ENCODE data around the gene TRAF1. TPM values are rescaled to one million over a fixed set of nuclear protein-coding genes. Genes with fewer than 3 reads are reported as not detected.

Gene TRAF1
- total RNA-seq, 4 donors from 2014 or later, result 2.2 to 7.2 (median 4.3) TPM

DNA sequence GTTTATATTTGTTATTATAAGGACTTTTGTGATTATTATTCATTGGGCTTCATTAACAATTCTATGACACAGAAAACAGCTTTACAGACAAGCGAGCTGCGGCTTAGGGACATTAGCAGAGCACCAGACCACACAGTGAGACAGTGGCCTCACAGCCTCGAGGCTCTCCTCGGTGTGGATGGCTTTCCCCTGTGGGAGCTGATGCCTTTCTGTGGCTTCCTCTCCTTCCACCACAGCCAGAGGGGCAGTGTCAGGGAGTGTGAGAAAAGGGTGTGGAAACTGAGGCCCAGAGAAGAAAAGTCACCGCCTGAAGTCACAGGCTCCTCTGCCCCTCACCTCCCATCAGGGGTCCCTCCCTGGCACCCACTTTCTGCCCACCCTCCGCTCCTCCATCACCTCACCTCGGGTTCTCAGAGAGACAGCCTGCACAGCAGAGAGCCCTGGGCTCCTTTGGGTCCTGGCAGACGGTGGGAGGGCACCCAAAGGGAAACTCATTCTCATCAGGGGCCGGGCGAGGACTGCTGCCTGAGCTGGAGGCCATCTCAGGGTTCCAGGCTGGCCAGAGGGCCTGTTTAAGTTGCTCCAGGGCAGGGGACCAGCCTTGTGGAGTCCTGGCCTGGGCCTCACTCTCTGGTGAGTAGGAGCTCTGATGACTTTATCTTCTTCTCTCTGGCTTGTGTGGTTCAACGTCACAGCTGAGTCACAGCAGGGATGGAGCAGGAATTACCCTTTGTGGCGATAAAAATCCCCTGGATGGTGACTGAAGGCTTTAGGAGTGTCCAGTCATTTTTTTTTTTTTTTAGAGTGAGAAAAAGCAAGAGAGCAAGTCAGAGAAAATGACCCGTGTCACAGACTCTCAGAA, 830 bp downstream of the TRAF1 start:
- peak overlapping the region; percentile 60 to 92 (median 79) for H3K27ac ChIP-seq
- intact Hi-C loops (cut with DNase I; ENCODE audit: low total_unique reads) (no loop called here), in situ Hi-C loops (cut with MboI; ENCODE audit: low pct_ligation_motif_present in 1 of 4, low pct_unique_long_range_greater_than_20kb in 1 of 4, low sequenced_read_pairs in 3 of 4) (loop anchor here in 3 of 4 donors (25.0 kb wide), 1 partner anchor 163 kb away; no protein-coding TSS in a partner anchor)
- H3K27me3 ChIP-seq, result no peaks in the 10 kb centered on the region
- peak overlapping the region in 1 of 4 donors; percentile 25 for H3K4me3 ChIP-seq
- DNase-seq, result no peak
- no peaks in the 10 kb centered on the region for H3K9me3 ChIP-seq
- no peak for TF ChIP-seq EP300 (IDR thresholded peaks at IDR 0.05; ENCODE audit: low read depth)
- no peak for TF ChIP-seq POLR2A (IDR thresholded peaks at IDR 0.05)
- no peak for TF ChIP-seq POLR2AphosphoS5 (IDR thresholded peaks at IDR 0.05)
- TF ChIP-seq, protein P1, sequence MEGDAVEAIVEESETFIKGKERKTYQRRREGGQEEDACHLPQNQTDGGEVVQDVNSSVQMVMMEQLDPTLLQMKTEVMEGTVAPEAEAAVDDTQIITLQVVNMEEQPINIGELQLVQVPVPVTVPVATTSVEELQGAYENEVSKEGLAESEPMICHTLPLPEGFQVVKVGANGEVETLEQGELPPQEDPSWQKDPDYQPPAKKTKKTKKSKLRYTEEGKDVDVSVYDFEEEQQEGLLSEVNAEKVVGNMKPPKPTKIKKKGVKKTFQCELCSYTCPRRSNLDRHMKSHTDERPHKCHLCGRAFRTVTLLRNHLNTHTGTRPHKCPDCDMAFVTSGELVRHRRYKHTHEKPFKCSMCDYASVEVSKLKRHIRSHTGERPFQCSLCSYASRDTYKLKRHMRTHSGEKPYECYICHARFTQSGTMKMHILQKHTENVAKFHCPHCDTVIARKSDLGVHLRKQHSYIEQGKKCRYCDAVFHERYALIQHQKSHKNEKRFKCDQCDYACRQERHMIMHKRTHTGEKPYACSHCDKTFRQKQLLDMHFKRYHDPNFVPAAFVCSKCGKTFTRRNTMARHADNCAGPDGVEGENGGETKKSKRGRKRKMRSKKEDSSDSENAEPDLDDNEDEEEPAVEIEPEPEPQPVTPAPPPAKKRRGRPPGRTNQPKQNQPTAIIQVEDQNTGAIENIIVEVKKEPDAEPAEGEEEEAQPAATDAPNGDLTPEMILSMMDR (IDR thresholded peaks at IDR 0.05), result no peak
- H3K36me3 ChIP-seq, result no peaks in the 10 kb centered on the region
- peaks cover 4 to 16% (median 12%) of the 10 kb centered on the region in 4 donors for H3K4me1 ChIP-seq
- WGBS, 2 donors (ENCODE audit: low coverage in 1 of 2), result 39 to 57% methylated on average over 2 to 13 of the region's 13 CpGs

DNA sequence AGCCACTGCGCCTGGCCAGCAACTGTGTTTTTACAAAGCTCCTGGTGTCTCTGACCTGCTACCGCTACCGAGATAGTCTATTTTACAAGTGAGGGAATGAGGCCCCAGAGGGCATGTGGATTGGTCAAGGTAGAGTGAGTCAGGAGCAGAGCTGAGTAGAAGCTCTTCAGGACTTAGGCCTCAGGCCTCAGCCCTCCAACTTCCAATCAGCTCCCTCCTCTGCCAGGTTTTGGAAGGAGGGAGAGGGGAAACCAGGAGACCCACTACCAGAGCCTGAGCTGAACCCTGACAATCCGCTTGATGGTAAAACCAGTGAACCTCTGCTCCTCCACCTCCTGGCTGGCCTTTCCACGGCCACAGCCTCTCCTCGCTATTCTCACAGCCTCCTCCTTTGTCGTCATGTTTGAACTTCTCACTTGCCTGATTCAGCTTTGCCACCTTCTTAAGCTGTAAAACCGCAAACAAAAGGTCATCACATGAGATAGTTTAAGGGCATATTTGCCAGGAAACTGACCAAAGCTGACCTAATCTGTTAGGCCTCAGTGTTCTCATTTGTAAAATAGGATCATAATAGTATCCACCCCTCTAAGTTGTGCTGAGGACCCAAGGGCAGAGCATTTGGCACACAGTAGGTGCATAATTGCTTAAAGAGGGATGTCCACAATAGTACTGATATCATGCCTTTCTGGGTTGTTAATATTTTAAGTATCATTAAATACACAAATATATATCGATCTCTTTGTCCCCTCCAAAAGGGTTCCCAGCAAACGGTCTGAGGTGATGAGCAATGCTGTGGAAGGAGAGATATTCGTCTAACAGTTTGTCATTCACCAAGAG, 1.7 kb downstream of the TRAF1 start:
- no peaks in the 10 kb centered on the region for H3K9me3 ChIP-seq
- peaks cover 4 to 18% (median 13%) of the 10 kb centered on the region in 4 donors for H3K4me1 ChIP-seq
- in situ Hi-C loops (cut with MboI; ENCODE audit: low pct_ligation_motif_present in 1 of 4, low pct_unique_long_range_greater_than_20kb in 1 of 4, low sequenced_read_pairs in 3 of 4) (loop anchor here in 3 of 4 donors (25.0 kb wide), 1 partner anchor 163 kb away; no protein-coding TSS in a partner anchor), intact Hi-C loops (cut with DNase I; ENCODE audit: low total_unique reads) (no loop called here)
- TF ChIP-seq EP300 (IDR thresholded peaks at IDR 0.05; ENCODE audit: low read depth), result no peak
- TF ChIP-seq, protein P1 (IDR thresholded peaks at IDR 0.05), result no peak
- TF ChIP-seq POLR2A (IDR thresholded peaks at IDR 0.05), result no peak
- no peak for TF ChIP-seq POLR2AphosphoS5 (IDR thresholded peaks at IDR 0.05)
- no peaks in the 10 kb centered on the region for H3K36me3 ChIP-seq
- DNase-seq, result no peak
- no peaks in the 10 kb centered on the region for H3K27me3 ChIP-seq
- no peak overlapping the region for H3K4me3 ChIP-seq
- WGBS, 2 donors (ENCODE audit: low coverage in 1 of 2), result 65 to 76% methylated on average over 6 to 11 of the region's 11 CpGs
- H3K27ac ChIP-seq, result peak overlapping the region; percentile 10 to 92 (median 60)

DNA sequence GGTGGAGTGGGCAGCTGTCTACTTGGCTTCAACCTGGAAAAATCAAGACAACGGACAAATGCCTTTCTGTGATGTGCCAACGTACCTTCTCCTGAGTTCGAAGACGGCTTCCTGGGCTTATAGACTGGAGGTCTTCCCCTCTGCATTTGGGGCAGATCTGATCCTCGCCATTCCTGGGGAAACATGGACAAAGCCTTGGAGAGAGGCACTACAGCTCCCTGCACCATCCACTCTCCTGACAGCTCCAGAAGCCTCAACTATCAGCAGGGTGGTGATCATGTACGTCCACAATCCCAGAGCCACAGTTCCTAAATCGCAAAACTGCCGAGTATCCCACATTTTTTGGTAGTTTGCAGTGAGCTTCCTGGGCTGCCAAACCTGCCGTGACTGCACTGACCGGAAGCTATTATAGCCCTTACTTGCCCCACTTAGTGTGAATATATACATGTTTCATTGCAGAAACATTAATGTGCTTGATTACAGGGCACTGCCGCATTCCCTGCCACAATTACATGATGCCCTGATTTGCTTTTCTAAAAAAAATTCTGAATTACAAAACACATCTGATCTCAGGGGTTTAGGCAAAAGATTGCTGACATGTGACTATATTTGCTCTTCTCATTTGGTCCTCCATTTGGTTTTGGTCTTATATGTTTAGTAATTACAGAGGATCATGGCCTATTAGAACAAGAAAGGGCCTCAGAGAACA, 2.8 kb downstream of the TRAF1 start:
- peak; percentile 0 for DNase-seq
- no peaks in the 10 kb centered on the region for H3K36me3 ChIP-seq
- no peaks in the 10 kb centered on the region for H3K9me3 ChIP-seq
- 86 to 93% methylated on average over 3 to 11 of the region's 11 CpGs for WGBS, 2 donors (ENCODE audit: low coverage in 1 of 2)
- H3K4me3 ChIP-seq, result no peak overlapping the region
- in situ Hi-C loops (cut with MboI; ENCODE audit: low pct_ligation_motif_present in 1 of 4, low pct_unique_long_range_greater_than_20kb in 1 of 4, low sequenced_read_pairs in 3 of 4) (no loop called here), intact Hi-C loops (cut with DNase I; ENCODE audit: low total_unique reads) (no loop called here)
- peaks cover 5 to 24% (median 12%) of the 10 kb centered on the region in 4 donors for H3K4me1 ChIP-seq
- no peaks in the 10 kb centered on the region for H3K27me3 ChIP-seq
- peak overlapping the region; percentile 20 to 92 (median 34) for H3K27ac ChIP-seq
- TF ChIP-seq EP300 (IDR thresholded peaks at IDR 0.05; ENCODE audit: low read depth), result no peak
- TF ChIP-seq POLR2AphosphoS5 (IDR thresholded peaks at IDR 0.05), result no peak
- TF ChIP-seq, protein P1 (IDR thresholded peaks at IDR 0.05), result no peak
- TF ChIP-seq POLR2A (IDR thresholded peaks at IDR 0.05), result no peak
